KMS-11 (cell line): Measurements from ENCODE around the gene VSNL1.

ENCODE experiments used
- H2AFZ ChIP-seq: fragments of 200-600 bp; sonication (generic); 2 replicates; pipeline ENCODE4 v1.6.1; 2016; ENCODE audit warnings: antibody characterized with exemption, mixed run types, low read depth
- H3K27ac ChIP-seq: fragments of 200-600 bp; sonication (generic); 2 replicates; pipeline ENCODE4 v1.6.1; 2016; ENCODE audit warnings: mild to moderate bottlenecking, mixed run types
- H3K27me3 ChIP-seq: fragments of 200-600 bp; sonication (generic); 2 replicates; pipeline ENCODE4 v1.6.1; 2017; ENCODE audit warnings: mild to moderate bottlenecking, low read depth, mixed run types, moderate library complexity; ENCODE audit not compliant: insufficient read depth
- H3K36me3 ChIP-seq: fragments of 200-600 bp; sonication (generic); 2 replicates; pipeline ENCODE4 v1.6.1; 2017; ENCODE audit warnings: mild to moderate bottlenecking, mixed run types; ENCODE audit not compliant: insufficient read depth
- H3K4me1 ChIP-seq: fragments of 200-600 bp; sonication (generic); 2 replicates; pipeline ENCODE4 v1.6.1; 2016; ENCODE audit warnings: mild to moderate bottlenecking, low read depth, mixed run types; ENCODE audit not compliant: poor library complexity, severe bottlenecking
- H3K4me2 ChIP-seq: fragments of 200-600 bp; sonication (generic); 2 replicates; pipeline ENCODE4 v1.7.0; 2016; ENCODE audit warnings: mild to moderate bottlenecking, mixed run types
- H3K4me3 ChIP-seq: fragments of 200-600 bp; sonication (generic); IDR thresholded peaks from 2 replicates; pipeline ENCODE4 v1.6.1; 2017; ENCODE audit warnings: low read depth, low read length, mixed read lengths; ENCODE audit not compliant: insufficient read depth
- H3K79me2 ChIP-seq: fragments of 200-600 bp; sonication (generic); 2 replicates; pipeline ENCODE4 v1.6.1; 2016; ENCODE audit warnings: low read depth, mixed run types; ENCODE audit not compliant: insufficient read depth
- H3K9ac ChIP-seq: fragments of 200-600 bp; sonication (generic); 2 replicates; pipeline ENCODE4 v1.6.1; 2016; ENCODE audit warnings: mild to moderate bottlenecking, mixed run types
- H4K20me1 ChIP-seq: fragments of 200-600 bp; sonication (generic); 2 replicates; pipeline ENCODE4 v1.6.1; 2016; ENCODE audit warnings: mild to moderate bottlenecking, mixed run types; ENCODE audit not compliant: insufficient read depth
- CTCF ChIP-seq: fragments of 200-600 bp; sonication (generic); conservative IDR thresholded peaks from 2 replicates; pipeline ENCODE4 v1.6.1; 2017; ENCODE audit warnings: low read depth, mild to moderate bottlenecking, antibody characterized with exemption, low read length, moderate library complexity, mixed read lengths

The VSNL1 gene

GRCh38 chr2:17646081-17646554, 105.6 kb downstream of the VSNL1 start:
- Histone ChIP-seq H3K36me3 (no peaks in the 10 kb centered on the region), H2AFZ (no peak overlapping the region), H3K4me3 (no peak overlapping the region), H3K27ac (no peak overlapping the region), H3K4me2 (no peak overlapping the region), H4K20me1 (no peaks in the 10 kb centered on the region), H3K79me2 (no peaks in the 10 kb centered on the region), H3K4me1 (no peaks in the 10 kb centered on the region), H3K9ac (no peak overlapping the region), H3K27me3 (no peaks in the 10 kb centered on the region)
- TF ChIP-seq CTCF: peak; percentile 85

DNA sequence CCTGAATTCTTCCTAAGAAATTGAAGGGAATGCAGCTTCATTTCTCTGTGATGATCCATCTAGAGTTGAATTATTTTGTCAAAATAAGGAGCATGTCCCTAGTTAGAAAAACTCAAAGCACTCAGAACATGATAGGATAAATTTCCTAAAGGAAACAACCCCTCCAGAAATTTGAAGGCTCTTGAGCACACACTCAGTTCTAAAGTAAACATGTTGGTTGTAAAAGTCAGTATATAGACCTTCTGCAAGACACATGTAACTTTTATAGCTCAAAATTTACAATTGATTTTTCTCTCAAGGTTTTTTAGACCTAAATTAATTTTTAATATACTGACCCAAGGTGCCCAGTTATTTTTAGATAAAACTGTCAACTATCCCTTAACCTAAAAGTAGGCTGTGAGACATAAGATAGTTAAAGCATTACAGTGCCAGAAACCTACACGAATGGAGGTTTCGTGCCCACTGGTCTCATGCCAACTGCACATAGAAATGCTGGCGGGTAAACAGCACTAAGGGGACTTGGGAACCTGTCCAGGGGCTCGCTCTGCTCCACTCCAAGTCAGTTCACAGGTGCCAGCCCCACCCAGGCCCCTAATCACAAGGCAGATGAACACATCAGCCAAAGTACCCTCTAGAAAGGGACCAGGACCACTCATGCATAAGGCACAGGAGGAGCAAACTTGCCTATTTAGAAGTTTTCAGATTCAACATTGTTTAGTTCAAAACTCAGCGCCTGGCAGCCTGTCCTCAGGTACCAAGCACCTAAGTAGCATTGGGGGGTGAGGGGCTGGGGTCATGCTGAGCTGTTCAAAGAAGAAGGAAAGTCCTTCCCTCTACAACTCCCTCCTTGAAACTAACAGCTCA, 106.6 kb downstream of the VSNL1 start:
- H3K27ac ChIP-seq: no peak overlapping the region
- no peaks in the 10 kb centered on the region for H3K27me3 ChIP-seq
- H3K4me1 ChIP-seq: no peaks in the 10 kb centered on the region
- H4K20me1 ChIP-seq: no peaks in the 10 kb centered on the region
- H3K36me3 ChIP-seq: no peaks in the 10 kb centered on the region
- no peak for TF ChIP-seq CTCF
- no peak overlapping the region for H3K4me3 ChIP-seq
- no peaks in the 10 kb centered on the region for H3K79me2 ChIP-seq
- no peak overlapping the region for H3K9ac ChIP-seq
- H3K4me2 ChIP-seq: no peak overlapping the region
- no peak overlapping the region for H2AFZ ChIP-seq

DNA sequence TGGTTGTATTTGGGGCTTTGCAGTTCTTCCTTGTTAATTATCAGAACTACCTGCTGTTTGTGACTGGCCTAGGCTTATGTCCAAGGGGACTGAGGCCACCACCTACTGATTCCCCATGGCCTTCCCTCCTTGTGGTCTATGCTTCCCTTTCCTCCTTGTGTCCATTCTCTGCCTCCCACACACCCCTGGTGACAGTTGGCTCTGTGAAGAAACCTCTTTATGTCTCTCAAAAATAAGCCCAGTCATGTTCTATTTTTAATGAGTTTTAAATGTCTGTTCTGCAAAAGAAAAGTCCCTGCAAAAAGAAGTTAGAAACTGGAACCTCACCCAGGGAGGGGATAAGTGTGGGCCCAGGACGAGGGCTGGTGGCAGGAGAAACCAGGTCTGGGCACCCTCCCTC, 108.1 kb downstream of the VSNL1 start:
- H3K27ac ChIP-seq: no peak overlapping the region
- no peak overlapping the region for H3K4me3 ChIP-seq
- H3K4me2 ChIP-seq: no peak overlapping the region
- H3K27me3 ChIP-seq: no peaks in the 10 kb centered on the region
- no peak overlapping the region for H3K9ac ChIP-seq
- H2AFZ ChIP-seq: no peak overlapping the region
- H3K79me2 ChIP-seq: no peaks in the 10 kb centered on the region
- no peaks in the 10 kb centered on the region for H3K4me1 ChIP-seq
- no peak for TF ChIP-seq CTCF
- no peaks in the 10 kb centered on the region for H4K20me1 ChIP-seq
- H3K36me3 ChIP-seq: no peaks in the 10 kb centered on the region

- TF ChIP-seq CTCF: no peak
- Histone ChIP-seq H3K27me3 (no peaks in the 10 kb centered on the region), H3K36me3 (no peaks in the 10 kb centered on the region), H3K4me3 (no peak overlapping the region), H4K20me1 (no peaks in the 10 kb centered on the region), H3K27ac (no peak overlapping the region), H3K4me2 (no peak overlapping the region), H2AFZ (no peak overlapping the region), H3K79me2 (no peaks in the 10 kb centered on the region), H3K9ac (no peak overlapping the region), H3K4me1 (no peaks in the 10 kb centered on the region)
Measured at GRCh38 chr2:17649026-17649425, 108.5 kb downstream of the VSNL1 start.
